LNCaP clone FGC (cell line): Measurements from ENCODE around the gene TTC7B.

Experiments used
- DNase-seq: peaks from one replicate; pipeline ENCODE4 v3.0.0-alpha.2; 2011; ENCODE audit warnings: low read depth
- H3K4me3 ChIP-seq: 2 replicates; pipeline ENCODE4 v1.5.1; 2011; ENCODE audit warnings: mild to moderate bottlenecking, low read depth, low read length, control low read depth
- CTCF ChIP-seq: IDR thresholded peaks from 2 replicates; pipeline ENCODE4 v1.5.1; 2012; ENCODE audit warnings: mild to moderate bottlenecking; ENCODE audit not compliant: control insufficient read depth, insufficient read depth; ENCODE audit errors: extremely low read depth

The TTC7B gene

GRCh38 chr14:90649557-90650135 is 166.6 kb downstream of the TTC7B start:
- TF ChIP-seq CTCF: no peak
- no peak for DNase-seq
- H3K4me3 ChIP-seq: no peak overlapping the region

- no peak for DNase-seq
- H3K4me3 ChIP-seq: no peak overlapping the region
- TF ChIP-seq CTCF: no peak
Measured at GRCh38 chr14:90649083-90649482, 167.1 kb downstream of the TTC7B start.

GRCh38 chr14:90648421-90648820 is 167.8 kb downstream of the TTC7B start:
- DNase-seq: no peak
- TF ChIP-seq CTCF: no peak
- H3K4me3 ChIP-seq: no peak overlapping the region

GRCh38 chr14:90647473-90648005 is 168.7 kb downstream of the TTC7B start:
- DNase-seq: no peak
- no peak for TF ChIP-seq CTCF
- H3K4me3 ChIP-seq: no peak overlapping the region

- TF ChIP-seq CTCF: no peak
- H3K4me3 ChIP-seq: no peak overlapping the region
- DNase-seq: no peak
Measured at GRCh38 chr14:90645842-90646443, 170.3 kb downstream of the TTC7B start.

GRCh38 chr14:90644882-90645281 is 171.3 kb downstream of the TTC7B start:
- no peak for TF ChIP-seq CTCF
- H3K4me3 ChIP-seq: no peak overlapping the region
- no peak for DNase-seq
